HG03196 (cell line): ENCODE data around the gene HES5.

Source experiments
- ATAC-seq: cut with Tn5 transposase; IDR thresholded peaks from one replicate; pipeline ENCODE4 v1.9.1; 2021; ENCODE audit not compliant: unreplicated experiment

Gene HES5

GRCh38 chr1:2516124-2516523 is 13.9 kb downstream of the HES5 start:
- ATAC-seq: no peak

- ATAC-seq: no peak
Measured at GRCh38 chr1:2515763-2516080, 14.3 kb downstream of the HES5 start.

- no peak for ATAC-seq
Measured at GRCh38 chr1:2514863-2515762, 14.9 kb downstream of the HES5 start.

GRCh38 chr1:2513939-2514652 is 16.0 kb downstream of the HES5 start:
- ATAC-seq: no peak

GRCh38 chr1:2512862-2513421 is 17.1 kb downstream of the HES5 start:
- no peak for ATAC-seq

GRCh38 chr1:2510366-2511155 is 19.5 kb downstream of the HES5 start:
- no peak for ATAC-seq

GRCh38 chr1:2509589-2509988 is 20.5 kb downstream of the HES5 start:
- ATAC-seq: no peak

- no peak for ATAC-seq
Measured at GRCh38 chr1:2508751-2509150, 21.3 kb downstream of the HES5 start.

GRCh38 chr1:2508180-2508579 is 21.9 kb downstream of the HES5 start:
- ATAC-seq: no peak

GRCh38 chr1:2507744-2508155 is 22.3 kb downstream of the HES5 start:
- no peak for ATAC-seq

- no peak for ATAC-seq
Measured at GRCh38 chr1:2506901-2507565, 23.0 kb downstream of the HES5 start.

GRCh38 chr1:2506007-2506860 is 23.8 kb downstream of the HES5 start:
- ATAC-seq: no peak

GRCh38 chr1:2505461-2505994 is 24.5 kb downstream of the HES5 start:
- no peak for ATAC-seq

GRCh38 chr1:2504949-2505272 is 25.2 kb downstream of the HES5 start:
- no peak for ATAC-seq

GRCh38 chr1:2504225-2504948 is 25.7 kb downstream of the HES5 start:
- ATAC-seq: no peak

GRCh38 chr1:2503554-2504224 is 26.4 kb downstream of the HES5 start:
- ATAC-seq: no peak

GRCh38 chr1:2502661-2503553 is 27.2 kb downstream of the HES5 start:
- ATAC-seq: no peak

- ATAC-seq: no peak
Measured at GRCh38 chr1:2502210-2502609, 27.9 kb downstream of the HES5 start.
